GM18861 (cell line): ENCODE measurements around the gene PPP3CA.

Source experiments
- ATAC-seq: cut with Tn5 transposase; IDR thresholded peaks from one replicate; pipeline ENCODE4 v1.9.1; 2021; ENCODE audit not compliant: unreplicated experiment

Gene PPP3CA

GRCh38 chr4:100977746-100978397, 369.5 kb downstream of the PPP3CA start:
- no peak for ATAC-seq

- ATAC-seq, result no peak
Observed at GRCh38 chr4:100977274-100977673, 370.1 kb downstream of the PPP3CA start.
